Liver (tissue), 9 donors: ENCODE data around the gene CREB3L1. TPM values are rescaled to one million over a fixed set of nuclear protein-coding genes. Genes with fewer than 3 reads are reported as not detected.

Source experiments
- DNase-seq: peaks from one replicate; pipeline ENCODE4 v3.0.0-alpha.2; 2017; ENCODE audit warnings: low spot score
- H3K27ac ChIP-seq, 2 donors: one replicate each; pipeline ENCODE4 v1.7.0; 2013; ENCODE audit warnings: inconsistent platforms in 2 of 2, low read length in 2 of 2, control low read depth in 1 of 2, low read depth in 1 of 2, mild to moderate bottlenecking in 1 of 2
- H3K27me3 ChIP-seq, 4 donors: one replicate each; pipeline versions ENCODE4 v1.6.1 to v1.7.0; 2013; ENCODE audit warnings: low read length in 3 of 4, inconsistent platforms in 1 of 4, mild to moderate bottlenecking in 1 of 4, moderate library complexity in 1 of 4; ENCODE audit not compliant: control insufficient read depth in 4 of 4, insufficient read depth in 4 of 4
- H3K36me3 ChIP-seq, 4 donors: one replicate each; pipeline versions ENCODE4 v1.6.1 to v1.7.0; 2013; ENCODE audit warnings: low read length in 3 of 4, mild to moderate bottlenecking in 3 of 4, low read depth in 1 of 4, moderate library complexity in 1 of 4; ENCODE audit not compliant: control insufficient read depth in 4 of 4, insufficient read depth in 3 of 4
- H3K4me1 ChIP-seq, 4 donors: one replicate each; pipeline versions ENCODE4 v1.6.1 to v1.7.0; 2013; ENCODE audit warnings: low read length in 3 of 4, mild to moderate bottlenecking in 3 of 4, moderate library complexity in 1 of 4; ENCODE audit not compliant: control insufficient read depth in 4 of 4, insufficient read depth in 4 of 4
- H3K4me3 ChIP-seq, 3 donors: one replicate each; pipeline versions ENCODE4 v1.6.1 to v1.7.0; 2013; ENCODE audit warnings: low read length in 3 of 3, control low read depth in 1 of 3, low read depth in 1 of 3, mild to moderate bottlenecking in 1 of 3
- H3K9ac ChIP-seq, 2 donors: one replicate each; pipeline ENCODE4 v1.7.0; 2013; ENCODE audit warnings: low read length in 2 of 2, mild to moderate bottlenecking in 2 of 2, moderate library complexity in 2 of 2, control low read depth in 1 of 2, low read depth in 1 of 2
- H3K9me3 ChIP-seq, 4 donors: one replicate each; pipeline versions ENCODE4 v1.6.1 to v1.7.0; 2013; ENCODE audit warnings: low read length in 3 of 4; ENCODE audit not compliant: control insufficient read depth in 4 of 4
- ATF3 ChIP-seq: IDR thresholded peaks from 2 replicates; pipeline ENCODE4 v1.6.1; 2016; ENCODE audit warnings: antibody characterized with exemption
- CTCF ChIP-seq: fragments of 150-350 bp; IDR thresholded peaks from 2 replicates; pipeline ENCODE4 v1.5.1; 2017; ENCODE audit warnings: improper control_type of control experiment, low read depth, low read length; ENCODE audit not compliant: missing input control
- EGR1 ChIP-seq, 2 donors: IDR thresholded peaks; 2 replicates each; pipeline ENCODE4 v1.6.1; 2016 to 2018; ENCODE audit warnings: antibody characterized with exemption in 2 of 2, low read depth in 2 of 2
- FOXA1 ChIP-seq: IDR thresholded peaks from 2 replicates; pipeline ENCODE4 v1.6.1; 2016; ENCODE audit warnings: antibody characterized with exemption
- FOXA2 ChIP-seq: IDR thresholded peaks from 2 replicates; pipeline ENCODE4 v1.6.1; 2016; ENCODE audit warnings: antibody characterized with exemption
- GABPA ChIP-seq, 2 donors: IDR thresholded peaks in 1 of 2; conservative IDR thresholded peaks in 1 of 2; 2 replicates each; pipeline ENCODE4 v1.6.1; 2016; ENCODE audit warnings: antibody characterized with exemption in 2 of 2, mild to moderate bottlenecking in 1 of 2, moderate library complexity in 1 of 2
- HNF4A ChIP-seq, 2 donors: conservative IDR thresholded peaks; 2 replicates each; pipeline ENCODE4 v1.6.1; 2016; ENCODE audit warnings: antibody characterized with exemption in 2 of 2, mild to moderate bottlenecking in 2 of 2
- HNF4G ChIP-seq: IDR thresholded peaks from 2 replicates; pipeline ENCODE4 v1.6.1; 2016; ENCODE audit warnings: antibody characterized with exemption
- JUND ChIP-seq, 2 donors: IDR thresholded peaks; 2 replicates each; pipeline ENCODE4 v1.6.1; 2016; ENCODE audit warnings: antibody characterized with exemption in 2 of 2
- MAX ChIP-seq: IDR thresholded peaks from 2 replicates; pipeline ENCODE4 v1.6.1; 2016; ENCODE audit warnings: antibody characterized with exemption
- NR2F2 ChIP-seq: IDR thresholded peaks from 2 replicates; pipeline ENCODE4 v1.6.1; 2016; ENCODE audit warnings: antibody characterized with exemption
- RAD21 ChIP-seq, 2 donors: IDR thresholded peaks; 2 replicates each; pipeline ENCODE4 v1.6.1; 2016; ENCODE audit warnings: antibody characterized with exemption in 2 of 2, mild to moderate bottlenecking in 2 of 2
- REST ChIP-seq: IDR thresholded peaks from 2 replicates; pipeline ENCODE4 v1.6.1; 2016; ENCODE audit warnings: antibody characterized with exemption, mild to moderate bottlenecking
- RXRA ChIP-seq, 2 donors: IDR thresholded peaks; 2 replicates each; pipeline ENCODE4 v1.6.1; 2017 to 2018; ENCODE audit warnings: antibody characterized with exemption in 2 of 2, mild to moderate bottlenecking in 1 of 2
- SP1 ChIP-seq: IDR thresholded peaks from 2 replicates; pipeline ENCODE4 v1.6.1; 2018; ENCODE audit warnings: antibody characterized with exemption, mild to moderate bottlenecking
- TAF1 ChIP-seq: conservative IDR thresholded peaks from 2 replicates; pipeline ENCODE4 v1.6.1; 2016; ENCODE audit warnings: antibody characterized with exemption, mild to moderate bottlenecking
- YY1 ChIP-seq: IDR thresholded peaks from 2 replicates; pipeline ENCODE4 v1.6.1; 2016; ENCODE audit warnings: antibody characterized with exemption, mild to moderate bottlenecking
- ZBTB33 ChIP-seq: IDR thresholded peaks from 2 replicates; pipeline ENCODE4 v1.6.1; 2016; ENCODE audit warnings: antibody characterized with exemption
- WGBS: extraction: QIAGEN DNeasy Blood & Tissue Kit; methylation state at CpG from one replicate; pipeline ENCODE4 v1.1.7; 2013; 5-methylcytosine and 5-hydroxymethylcytosine counted together
- polyA plus RNA-seq, 2 donors: library from polyadenylated mRNA; stranded (reverse) in 1 of 2; unstranded in 1 of 2; fragments of 200-250 nt in 1 of 2; fragments of >200 nt in 1 of 2; fragmentation: Nextera tagmentation in 1 of 2; extraction: Ambion mirVana in 1 of 2; gene quantifications; one replicate each; pipeline versions ENCODE4 v1.2.1 to v1.2.3, GENCODE V29; 2013 to 2015
- total RNA-seq, 2 donors: library from RNA; depleted of rRNA; stranded (reverse); fragments of >200 nt; gene quantifications; one replicate each; pipeline ENCODE4 v1.2.3, GENCODE V29; 2014
- donor health status: healthy.
- donor health status: healthy.
- donor health status: healthy.
- donor health status: healthy.
- donor health status: healthy.

Gene CREB3L1
- total and polyA plus RNA-seq, 4 donors, result 0.14 to 1.3 (median 0.33) TPM

GRCh38 chr11:46246521-46246920 lies 30.9 kb upstream of the CREB3L1 start:
- no peak overlapping the region for H3K9ac ChIP-seq
- 94% methylated on average over 1 of the region's 1 CpG for WGBS
- no peak for DNase-seq
- H3K27me3 ChIP-seq, result peaks cover 0 to 4% (median 0%) of the 10 kb centered on the region in 4 donors
- H3K36me3 ChIP-seq, result no peaks in the 10 kb centered on the region
- TF ChIP-seq MAX, result no peak
- TF ChIP-seq YY1, result no peak
- no peak for TF ChIP-seq TAF1
- H3K27ac ChIP-seq, result no peak overlapping the region
- H3K4me3 ChIP-seq, result no peak overlapping the region
- peaks cover 0 to 12% (median 7%) of the 10 kb centered on the region in 4 donors for H3K4me1 ChIP-seq
- H3K9me3 ChIP-seq, result no peaks in the 10 kb centered on the region

GRCh38 chr11:46247090-46247489 lies 30.4 kb upstream of the CREB3L1 start:
- Histone ChIP-seq H3K27me3 (peaks cover 0 to 4% (median 0%) of the 10 kb centered on the region in 4 donors), H3K36me3 (no peaks in the 10 kb centered on the region), H3K4me1 (peaks cover 0 to 12% (median 7%) of the 10 kb centered on the region in 4 donors), H3K4me3 (no peak overlapping the region), H3K9me3 (no peaks in the 10 kb centered on the region), H3K9ac (no peak overlapping the region), H3K27ac (no peak overlapping the region)
- WGBS, result 91% methylated on average over 9 of the region's 9 CpGs
- DNase-seq, result no peak
- TF ChIP-seq NR2F2 (no peak), RAD21 (IDR thresholded peaks at IDR 0.05) (no peak), HNF4G (no peak), REST (no peak), FOXA2 (no peak), ATF3 (no peak), JUND (IDR thresholded peaks at IDR 0.05) (no peak), TAF1 (no peak), CTCF (no peak), HNF4A (conservative IDR thresholded peaks at IDR 0.05) (no peak), MAX (no peak), YY1 (no peak), ZBTB33 (no peak), SP1 (no peak), EGR1 (IDR thresholded peaks at IDR 0.05; ENCODE audit: low read depth in 2 of 2) (no peak), RXRA (IDR thresholded peaks at IDR 0.05) (no peak), GABPA (IDR thresholded peaks at IDR 0.05 in 1 of 2, conservative IDR thresholded peaks at IDR 0.05 in 1 of 2) (no peak), FOXA1 (no peak)
